ENCODE measurements around the gene KMT2D.

DNA sequence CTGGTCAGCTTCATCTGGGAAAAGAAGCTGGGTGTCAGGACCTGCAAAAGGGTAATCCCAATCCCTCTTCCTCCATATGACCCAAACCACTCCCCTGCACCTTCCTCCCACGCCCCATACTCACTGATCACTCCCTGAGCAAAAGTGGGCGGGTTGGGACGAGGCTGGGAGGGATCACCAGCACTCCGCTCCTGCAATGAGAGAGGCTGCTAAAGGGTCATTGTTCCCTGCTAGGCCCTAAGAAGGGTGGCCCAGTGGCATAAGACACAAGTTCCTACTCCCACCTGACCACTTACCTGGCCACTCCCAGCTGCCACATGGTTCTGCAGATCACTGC, 26.3 kb downstream of the KMT2D start:
- TF ChIP-seq CTCF (IDR thresholded peaks at IDR 0.05; ENCODE audit: insufficient read depth, low read depth, low read length) (no peak), EZH2 (IDR thresholded peaks at IDR 0.05; ENCODE audit: insufficient read depth, low read length) (no peak)

All from astrocyte (in vitro differentiated cells and primary cell).